ENCODE measurements around the gene LARGE2.

- TF ChIP-seq BRCA1 (IDR thresholded peaks at IDR 0.05; ENCODE audit: low read depth, low read length), result no peak
- no peak for TF ChIP-seq CTCF (IDR thresholded peaks at IDR 0.05 in 2 of 3, conservative IDR thresholded peaks at IDR 0.05 in 1 of 3; ENCODE audit: control insufficient read depth in 2 of 3, extremely low read depth in 1 of 3, insufficient read depth in 1 of 3, low read depth in 3 of 3, low read length in 3 of 3)
- no peak; the same call in 1 of the 2 replicates for TF ChIP-seq POLR2A (IDR thresholded peaks at IDR 0.05; ENCODE audit: low read depth, low read length)
- no peak for TF ChIP-seq HCFC1 (IDR thresholded peaks at IDR 0.05; ENCODE audit: low read length)
- no peak for TF ChIP-seq CREM (IDR thresholded peaks at IDR 0.05; ENCODE audit: low read depth)
- no peak for TF ChIP-seq RBBP5 (conservative IDR thresholded peaks at IDR 0.05)
- TF ChIP-seq JUNB (IDR thresholded peaks at IDR 0.05), result no peak
- TF ChIP-seq POLR2AphosphoS5 (IDR thresholded peaks at IDR 0.05; ENCODE audit: low read length), result no peak
- TF ChIP-seq, protein P1, sequence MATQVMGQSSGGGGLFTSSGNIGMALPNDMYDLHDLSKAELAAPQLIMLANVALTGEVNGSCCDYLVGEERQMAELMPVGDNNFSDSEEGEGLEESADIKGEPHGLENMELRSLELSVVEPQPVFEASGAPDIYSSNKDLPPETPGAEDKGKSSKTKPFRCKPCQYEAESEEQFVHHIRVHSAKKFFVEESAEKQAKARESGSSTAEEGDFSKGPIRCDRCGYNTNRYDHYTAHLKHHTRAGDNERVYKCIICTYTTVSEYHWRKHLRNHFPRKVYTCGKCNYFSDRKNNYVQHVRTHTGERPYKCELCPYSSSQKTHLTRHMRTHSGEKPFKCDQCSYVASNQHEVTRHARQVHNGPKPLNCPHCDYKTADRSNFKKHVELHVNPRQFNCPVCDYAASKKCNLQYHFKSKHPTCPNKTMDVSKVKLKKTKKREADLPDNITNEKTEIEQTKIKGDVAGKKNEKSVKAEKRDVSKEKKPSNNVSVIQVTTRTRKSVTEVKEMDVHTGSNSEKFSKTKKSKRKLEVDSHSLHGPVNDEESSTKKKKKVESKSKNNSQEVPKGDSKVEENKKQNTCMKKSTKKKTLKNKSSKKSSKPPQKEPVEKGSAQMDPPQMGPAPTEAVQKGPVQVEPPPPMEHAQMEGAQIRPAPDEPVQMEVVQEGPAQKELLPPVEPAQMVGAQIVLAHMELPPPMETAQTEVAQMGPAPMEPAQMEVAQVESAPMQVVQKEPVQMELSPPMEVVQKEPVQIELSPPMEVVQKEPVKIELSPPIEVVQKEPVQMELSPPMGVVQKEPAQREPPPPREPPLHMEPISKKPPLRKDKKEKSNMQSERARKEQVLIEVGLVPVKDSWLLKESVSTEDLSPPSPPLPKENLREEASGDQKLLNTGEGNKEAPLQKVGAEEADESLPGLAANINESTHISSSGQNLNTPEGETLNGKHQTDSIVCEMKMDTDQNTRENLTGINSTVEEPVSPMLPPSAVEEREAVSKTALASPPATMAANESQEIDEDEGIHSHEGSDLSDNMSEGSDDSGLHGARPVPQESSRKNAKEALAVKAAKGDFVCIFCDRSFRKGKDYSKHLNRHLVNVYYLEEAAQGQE (IDR thresholded peaks at IDR 0.05; ENCODE audit: low read depth, low read length), result no peak
- TF ChIP-seq USF2 (IDR thresholded peaks at IDR 0.05; ENCODE audit: borderline replicate concordance, low read depth, low read length), result no peak
- TF ChIP-seq JUND (IDR thresholded peaks at IDR 0.05; ENCODE audit: low read depth, low read length), result no peak
- no peak for TF ChIP-seq ZNF622 (IDR thresholded peaks at IDR 0.05)
Observed at GRCh38 chr11:45910623-45911022, 11.8 kb upstream of the LARGE2 start.

Measured in GM12878 (cell line).